GM19468 (cell line): ENCODE results near the gene SGMS2.

Source experiments
- ATAC-seq: cut with Tn5 transposase; IDR thresholded peaks from one replicate; pipeline ENCODE4 v1.9.1; 2021; ENCODE audit warnings: mild to moderate bottlenecking, moderate library complexity, moderate number of reproducible peaks; ENCODE audit not compliant: unreplicated experiment; ENCODE audit errors: extremely low read depth

Gene SGMS2

DNA sequence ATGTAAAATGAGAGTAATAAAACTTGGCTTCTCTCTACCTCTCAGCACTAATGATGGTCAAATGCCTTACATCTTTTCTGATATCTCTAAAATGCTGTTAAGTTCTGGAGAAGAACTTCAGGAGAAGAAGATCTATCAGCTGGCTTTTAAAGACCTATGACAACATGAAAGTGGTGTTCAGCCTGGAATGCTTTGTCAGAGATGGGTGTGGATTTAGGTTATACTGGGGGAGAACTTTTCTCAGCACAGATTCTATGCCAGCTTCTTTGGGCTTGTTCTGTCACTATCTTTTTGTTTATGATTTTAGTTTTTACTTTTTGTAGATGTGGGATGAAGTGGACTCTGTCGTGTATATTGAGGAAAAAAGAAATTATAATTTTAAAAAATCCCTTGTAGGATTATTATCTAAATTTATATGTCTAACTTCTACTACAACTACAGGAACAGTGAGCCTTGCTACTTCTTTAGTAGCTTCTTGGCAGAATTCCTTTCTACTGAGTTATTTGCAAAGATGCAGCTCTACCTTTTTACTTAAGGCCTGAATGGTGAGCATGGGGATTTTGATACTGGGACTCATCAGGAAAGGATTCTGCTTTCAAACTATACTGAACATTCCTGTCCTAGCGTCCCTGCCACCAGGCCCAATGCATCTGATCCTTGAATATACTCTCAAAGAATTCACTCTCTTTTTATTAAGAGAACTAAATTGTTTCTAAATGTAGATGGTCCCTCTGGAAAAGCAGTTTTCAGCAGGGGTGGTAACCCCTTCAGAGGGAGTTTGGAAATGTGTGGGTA, 126.2 kb downstream of the SGMS2 start:
- ATAC-seq, result no peak

DNA sequence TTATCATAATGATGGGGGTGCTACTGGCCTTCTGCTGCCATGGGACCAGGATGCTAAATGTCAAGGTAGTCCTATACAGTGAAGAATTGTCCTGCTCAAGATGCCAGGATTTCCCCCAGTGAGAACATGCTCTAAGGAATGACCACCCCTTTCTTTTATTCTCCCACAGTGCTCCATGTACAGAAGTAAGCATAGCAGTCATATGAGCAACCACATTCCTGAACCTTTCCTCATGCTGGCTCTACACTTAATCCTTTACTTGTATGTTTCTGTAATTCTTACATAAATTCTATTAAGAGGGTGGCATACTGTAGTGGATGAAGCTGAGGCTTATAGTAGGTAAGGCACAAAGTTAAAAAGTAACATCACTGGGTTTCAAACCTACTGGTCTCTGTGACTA, 126.8 kb downstream of the SGMS2 start:
- ATAC-seq, result no peak

DNA sequence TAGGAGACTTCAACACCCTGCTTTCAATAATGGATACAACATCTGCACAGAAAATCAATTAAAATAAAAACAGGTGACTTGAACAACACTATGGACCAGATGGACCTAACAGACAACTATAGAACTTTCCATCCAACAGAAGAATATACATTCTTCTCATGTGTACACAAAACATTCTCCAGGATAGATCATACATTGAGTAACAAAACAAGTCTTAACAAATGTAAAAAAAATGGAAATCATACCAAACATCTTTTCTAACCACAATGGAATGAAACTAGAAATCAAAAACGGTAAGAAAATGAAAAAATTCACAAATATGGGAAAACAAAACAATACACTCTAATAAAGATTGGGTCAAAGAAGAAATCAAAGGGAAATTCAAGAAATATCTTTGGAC, 131.3 kb downstream of the SGMS2 start:
- ATAC-seq, result no peak
